Erythroblast (primary cell): ENCODE results near the gene PRKCE.

Experiments
- GATA1 ChIP-seq: IDR thresholded peaks from 2 replicates; pipeline ENCODE4 v1.6.1; 2011; ENCODE audit warnings: low read depth, mild to moderate bottlenecking, control low read depth, low read length, moderate library complexity
- POLR2A ChIP-seq: IDR thresholded peaks from 2 replicates; pipeline ENCODE4 v1.6.1; 2011; ENCODE audit warnings: mild to moderate bottlenecking, low read length

DNA sequence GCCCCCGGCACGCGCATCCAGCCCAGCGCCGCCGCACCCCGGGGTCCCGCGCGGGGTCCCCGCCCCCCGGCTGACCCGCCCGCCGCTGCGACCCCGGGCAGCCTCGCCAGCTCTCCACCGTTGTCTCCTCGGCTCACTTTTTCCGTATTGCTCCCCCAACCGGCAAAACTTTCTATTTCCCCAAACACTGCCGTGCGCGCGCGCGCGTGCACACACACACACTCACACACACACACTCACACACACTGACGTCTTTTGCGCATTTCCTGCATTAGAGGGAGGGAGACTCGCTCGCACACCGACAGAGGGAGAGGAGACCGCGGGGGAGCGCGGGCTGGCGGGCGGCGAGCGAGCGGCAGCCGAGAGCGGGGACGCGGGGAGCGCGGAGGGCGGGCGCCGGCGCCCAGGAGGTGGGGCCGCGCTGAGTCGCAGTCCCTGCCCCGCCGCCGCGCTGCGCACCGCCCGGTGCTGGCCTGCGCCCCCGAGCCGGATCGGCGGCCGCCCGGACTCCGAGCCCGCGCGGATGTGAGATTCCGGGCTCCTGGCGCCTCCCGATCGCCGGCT, 542 bp upstream of the PRKCE start:
- TF ChIP-seq POLR2A (peak; percentile 57), GATA1 (no peak)
